Mucosa of rectum (tissue), 2 donors: ENCODE results near the gene FBN1.
A peak's percentile ranks its signal among the peaks of the same experiment; 100 is the strongest.

ENCODE experiments used
- H3K27ac ChIP-seq, 2 donors: one replicate each; pipeline ENCODE4 v1.7.0; 2013; ENCODE audit warnings: inconsistent platforms in 2 of 2, low read depth in 2 of 2, low read length in 2 of 2
- H3K27me3 ChIP-seq, 2 donors: one replicate each; pipeline ENCODE4 v1.7.0; 2013; ENCODE audit warnings: low read length in 2 of 2; ENCODE audit not compliant: control insufficient read depth in 2 of 2, insufficient read depth in 2 of 2
- H3K36me3 ChIP-seq, 2 donors: one replicate each; pipeline ENCODE4 v1.7.0; 2013; ENCODE audit warnings: low read length in 2 of 2; ENCODE audit not compliant: control insufficient read depth in 2 of 2, insufficient read depth in 2 of 2
- H3K4me1 ChIP-seq, 2 donors: one replicate each; pipeline ENCODE4 v1.7.0; 2013; ENCODE audit warnings: low read length in 2 of 2, mild to moderate bottlenecking in 1 of 2; ENCODE audit not compliant: control insufficient read depth in 2 of 2, insufficient read depth in 2 of 2
- H3K4me3 ChIP-seq, 2 donors: one replicate each; pipeline ENCODE4 v1.7.0; 2013; ENCODE audit warnings: low read length in 2 of 2
- H3K9ac ChIP-seq, 2 donors: one replicate each; pipeline ENCODE4 v1.7.0; 2013; ENCODE audit warnings: low read length in 2 of 2, low read depth in 1 of 2, mild to moderate bottlenecking in 1 of 2
- H3K9me3 ChIP-seq, 2 donors: one replicate each; pipeline ENCODE4 v1.7.0; 2013; ENCODE audit warnings: low read length in 2 of 2; ENCODE audit not compliant: control insufficient read depth in 2 of 2
- donor health status: healthy.
- donor health status: Normal muscosa, but diverticular disease.

The FBN1 gene

DNA sequence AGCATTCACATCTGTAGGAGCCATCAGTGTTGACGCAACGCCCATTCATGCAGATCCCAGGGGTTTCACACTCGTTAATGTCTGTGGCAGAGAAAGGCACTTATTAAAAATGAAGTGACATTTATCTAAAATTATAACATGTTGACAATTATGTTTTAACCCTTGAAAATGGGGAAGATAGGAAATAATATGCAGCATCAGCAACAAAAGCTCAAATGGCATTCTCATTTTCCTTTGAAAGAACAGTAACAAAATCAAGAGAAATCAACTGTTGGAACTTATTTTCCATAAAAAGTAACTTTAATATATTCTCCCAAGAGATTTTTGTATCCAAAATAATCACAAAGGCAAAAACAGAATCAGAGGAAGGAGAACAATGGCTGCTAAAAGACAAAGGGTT is 140.4 kb downstream of the FBN1 start:
- no peak overlapping the region for H3K27ac ChIP-seq
- no peaks in the 10 kb centered on the region for H3K36me3 ChIP-seq
- no peaks in the 10 kb centered on the region for H3K27me3 ChIP-seq
- H3K4me3 ChIP-seq: no peak overlapping the region
- H3K9me3 ChIP-seq: no peaks in the 10 kb centered on the region
- no peak overlapping the region for H3K9ac ChIP-seq
- no peaks in the 10 kb centered on the region for H3K4me1 ChIP-seq

DNA sequence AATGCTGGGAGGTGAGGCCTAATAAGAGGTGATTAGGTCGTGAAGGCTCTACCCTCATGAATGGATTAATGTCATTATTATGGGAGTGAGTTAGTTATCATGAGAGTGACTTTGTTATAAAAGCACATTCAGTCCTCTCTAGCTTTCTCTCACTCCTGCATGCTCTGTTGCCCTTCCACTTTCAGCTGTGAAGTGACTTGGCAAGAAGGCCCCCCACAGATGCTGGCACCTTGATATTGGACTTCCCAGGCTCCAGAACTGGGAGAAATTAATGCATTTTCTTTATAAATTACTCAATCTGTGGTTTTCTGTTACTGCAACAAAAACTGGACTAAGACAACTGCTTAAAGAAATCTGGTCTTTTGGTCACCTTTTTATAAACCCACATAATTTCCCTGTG is 144.3 kb downstream of the FBN1 start:
- Histone ChIP-seq H3K4me1 (no peaks in the 10 kb centered on the region), H3K4me3 (no peak overlapping the region)

DNA sequence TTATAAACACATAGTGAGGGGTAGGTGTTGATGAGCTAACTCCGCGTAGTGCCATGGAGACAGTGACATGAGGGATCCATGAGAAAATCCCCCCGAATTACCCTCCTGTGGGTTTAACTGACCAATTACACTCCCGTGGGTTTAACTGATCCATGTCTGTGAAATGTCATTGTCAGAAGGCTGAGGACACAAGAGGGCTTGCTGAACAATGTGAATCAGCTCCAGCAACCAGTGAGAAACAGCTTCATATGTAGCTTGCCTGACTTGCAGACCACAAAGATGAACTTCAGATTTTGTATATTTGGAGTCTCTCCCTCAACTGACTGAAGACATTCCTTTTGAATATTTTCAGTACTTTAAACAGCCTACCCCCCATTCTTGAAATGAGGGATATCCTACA is 144.9 kb downstream of the FBN1 start:
- H3K9me3 ChIP-seq: no peaks in the 10 kb centered on the region
- H3K36me3 ChIP-seq: no peaks in the 10 kb centered on the region
- H3K4me1 ChIP-seq: no peaks in the 10 kb centered on the region
- H3K4me3 ChIP-seq: no peak overlapping the region
- H3K9ac ChIP-seq: no peak overlapping the region
- no peak overlapping the region for H3K27ac ChIP-seq
- H3K27me3 ChIP-seq: no peaks in the 10 kb centered on the region

More for the DNA sequence above, 144.3 kb downstream of the FBN1 start:
- Histone ChIP-seq H3K27ac (no peak overlapping the region), H3K27me3 (no peaks in the 10 kb centered on the region), H3K9ac (no peak overlapping the region), H3K9me3 (no peaks in the 10 kb centered on the region), H3K36me3 (no peaks in the 10 kb centered on the region)

DNA sequence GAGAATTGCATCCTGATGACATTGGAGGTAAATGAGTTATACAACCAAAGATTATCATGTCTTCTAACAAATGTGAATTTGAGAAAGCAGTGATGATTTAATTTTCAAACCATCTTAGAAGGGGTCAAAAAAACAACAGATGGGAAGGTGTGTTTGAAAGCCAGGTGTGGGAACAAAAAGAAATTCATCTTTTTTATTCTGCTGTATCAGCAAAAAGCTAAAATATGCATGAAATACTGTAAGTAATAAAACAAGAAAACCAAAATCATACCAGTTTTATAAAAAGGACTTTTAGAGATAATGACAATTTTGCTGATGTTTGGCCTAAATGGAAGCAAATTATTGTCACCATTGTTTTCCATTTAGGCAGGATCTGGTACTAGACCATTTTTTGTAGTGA is 145.5 kb downstream of the FBN1 start:
- no peak overlapping the region for H3K27ac ChIP-seq
- no peaks in the 10 kb centered on the region for H3K9me3 ChIP-seq
- no peaks in the 10 kb centered on the region for H3K36me3 ChIP-seq
- H3K4me3 ChIP-seq: no peak overlapping the region
- no peaks in the 10 kb centered on the region for H3K27me3 ChIP-seq
- H3K9ac ChIP-seq: no peak overlapping the region
- H3K4me1 ChIP-seq: no peaks in the 10 kb centered on the region

DNA sequence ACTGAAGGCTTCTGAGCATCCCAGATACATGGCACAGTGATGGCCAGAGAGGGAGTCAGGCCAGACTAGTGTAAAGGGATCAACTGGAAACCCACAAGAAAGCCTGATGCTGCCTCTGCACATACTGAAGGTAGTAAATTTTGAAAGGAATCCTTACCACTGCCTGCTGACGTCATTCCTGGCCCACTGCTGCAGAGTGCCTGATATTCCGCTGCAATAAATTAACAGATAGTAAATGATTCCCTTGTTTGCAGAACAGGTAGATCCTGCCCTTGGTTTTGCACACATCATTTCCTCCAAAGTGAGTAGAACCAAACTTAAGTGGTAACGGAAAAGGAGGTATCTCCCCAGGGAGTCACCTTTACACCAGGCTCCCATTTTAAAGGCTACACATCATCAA is 146.7 kb downstream of the FBN1 start:
- no peaks in the 10 kb centered on the region for H3K9me3 ChIP-seq
- H3K4me1 ChIP-seq: no peaks in the 10 kb centered on the region
- no peak overlapping the region for H3K4me3 ChIP-seq
- no peak overlapping the region for H3K9ac ChIP-seq
- H3K27ac ChIP-seq: no peak overlapping the region
- no peaks in the 10 kb centered on the region for H3K36me3 ChIP-seq
- no peaks in the 10 kb centered on the region for H3K27me3 ChIP-seq

DNA sequence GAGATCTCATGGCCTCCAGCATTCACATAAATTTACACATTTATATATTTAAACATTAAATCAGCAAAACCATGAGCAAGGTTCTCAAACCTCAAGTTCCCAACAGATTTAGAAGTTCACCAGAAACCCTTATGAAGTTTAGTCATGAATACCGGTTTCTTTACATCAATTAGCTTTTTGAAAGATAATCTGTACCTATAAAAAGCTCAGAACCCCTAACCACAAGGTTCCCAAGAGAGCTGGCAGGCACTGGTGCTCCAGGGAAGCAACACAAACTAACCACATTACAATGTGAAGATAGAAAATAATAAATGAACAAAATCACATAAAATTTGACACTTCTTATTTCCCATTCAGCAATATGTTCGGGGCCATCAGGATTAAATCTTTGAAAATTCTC is 150.9 kb downstream of the FBN1 start:
- Histone ChIP-seq H3K4me1 (no peaks in the 10 kb centered on the region), H3K36me3 (peaks cover 0 to 2% of the 10 kb centered on the region in 2 donors), H3K27ac (peak overlapping the region in 1 of 2 donors; percentile 21), H3K27me3 (no peaks in the 10 kb centered on the region), H3K4me3 (no peak overlapping the region), H3K9ac (no peak overlapping the region), H3K9me3 (no peaks in the 10 kb centered on the region)

DNA sequence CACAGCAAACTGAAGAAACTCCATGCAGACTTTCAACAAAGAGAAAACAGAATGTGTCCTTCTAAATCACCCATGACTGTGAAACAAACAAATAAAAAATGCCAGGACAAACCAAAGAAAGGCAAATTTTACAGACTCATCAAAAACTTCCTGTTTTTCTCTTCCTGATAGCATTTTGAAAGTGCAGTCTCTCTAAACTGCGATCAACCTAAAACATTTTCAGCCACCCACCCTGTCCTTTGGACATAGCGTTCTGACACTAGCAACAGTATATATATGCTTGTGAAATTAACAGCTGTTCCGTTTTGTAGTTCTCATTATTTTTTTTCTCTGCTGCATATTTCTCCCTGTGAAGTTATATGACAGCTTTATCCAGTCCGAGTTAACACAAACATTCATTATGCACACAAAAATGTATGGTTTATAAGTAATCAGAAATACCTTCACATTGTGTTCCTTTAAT is 151.7 kb downstream of the FBN1 start:
- Histone ChIP-seq H3K36me3 (peaks cover 0 to 2% of the 10 kb centered on the region in 2 donors), H3K4me1 (no peaks in the 10 kb centered on the region), H3K27ac (peak overlapping the region in 1 of 2 donors; percentile 21), H3K4me3 (no peak overlapping the region), H3K9ac (no peak overlapping the region), H3K27me3 (no peaks in the 10 kb centered on the region), H3K9me3 (no peaks in the 10 kb centered on the region)

DNA sequence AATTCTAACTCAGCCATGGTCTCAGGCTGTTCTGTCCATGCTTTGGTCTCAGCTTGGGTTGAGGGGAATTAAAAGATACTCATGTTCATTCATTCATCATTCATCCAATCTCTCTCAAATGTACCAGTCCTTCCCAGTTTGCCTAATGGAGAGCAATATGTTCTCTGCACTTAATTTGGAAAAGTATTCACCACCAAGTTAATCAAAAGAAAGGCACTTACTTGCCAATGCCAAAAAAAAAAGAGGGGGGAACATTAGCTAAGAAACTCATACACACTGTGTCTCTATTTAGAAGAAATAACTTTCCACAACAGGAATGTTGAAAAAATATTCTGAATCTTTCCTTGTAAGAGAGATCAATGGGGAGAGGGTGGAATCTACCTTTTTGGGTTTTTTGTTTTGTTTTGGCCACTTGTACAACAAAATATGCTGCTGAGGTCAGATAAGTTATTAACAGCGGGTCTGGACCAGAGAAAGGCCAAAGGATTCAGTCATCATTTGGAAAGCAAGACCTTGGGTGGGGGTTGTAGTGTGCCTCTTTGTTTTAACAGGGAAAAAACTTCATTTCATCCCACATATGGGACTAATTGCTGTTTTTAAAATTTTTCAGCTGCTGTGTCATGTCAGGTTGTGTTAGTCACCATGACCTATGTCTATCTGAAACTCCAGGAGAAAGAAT is 152.3 kb downstream of the FBN1 start:
- H3K27me3 ChIP-seq: no peaks in the 10 kb centered on the region
- H3K36me3 ChIP-seq: peaks cover 0 to 2% of the 10 kb centered on the region in 2 donors
- no peaks in the 10 kb centered on the region for H3K9me3 ChIP-seq
- no peak overlapping the region for H3K27ac ChIP-seq
- no peak overlapping the region for H3K4me3 ChIP-seq
- H3K9ac ChIP-seq: no peak overlapping the region
- no peaks in the 10 kb centered on the region for H3K4me1 ChIP-seq

DNA sequence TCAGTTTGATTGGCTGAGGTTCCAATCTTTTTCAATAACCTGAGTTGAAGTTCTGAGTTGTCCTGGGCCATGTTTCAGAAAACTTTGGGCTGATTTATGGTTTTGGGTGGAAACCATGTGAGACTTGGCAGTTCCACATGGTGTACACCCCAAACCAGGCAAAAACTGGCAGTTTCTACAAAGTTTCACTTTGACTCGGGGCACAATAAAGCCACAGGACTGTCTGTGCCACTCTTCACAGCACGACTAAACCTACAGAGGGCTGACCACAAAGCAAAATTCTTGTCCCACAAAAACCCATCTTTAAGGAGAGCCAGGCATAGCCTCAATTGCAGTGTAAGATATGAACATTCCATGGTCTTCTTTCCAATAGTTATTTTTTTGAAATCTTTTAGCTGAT is 159.3 kb downstream of the FBN1 start:
- Histone ChIP-seq H3K27me3 (no peaks in the 10 kb centered on the region), H3K27ac (no peak overlapping the region), H3K36me3 (peaks cover 0 to 4% of the 10 kb centered on the region in 2 donors), H3K9me3 (no peaks in the 10 kb centered on the region), H3K4me1 (no peaks in the 10 kb centered on the region), H3K9ac (no peak overlapping the region), H3K4me3 (no peak overlapping the region)

DNA sequence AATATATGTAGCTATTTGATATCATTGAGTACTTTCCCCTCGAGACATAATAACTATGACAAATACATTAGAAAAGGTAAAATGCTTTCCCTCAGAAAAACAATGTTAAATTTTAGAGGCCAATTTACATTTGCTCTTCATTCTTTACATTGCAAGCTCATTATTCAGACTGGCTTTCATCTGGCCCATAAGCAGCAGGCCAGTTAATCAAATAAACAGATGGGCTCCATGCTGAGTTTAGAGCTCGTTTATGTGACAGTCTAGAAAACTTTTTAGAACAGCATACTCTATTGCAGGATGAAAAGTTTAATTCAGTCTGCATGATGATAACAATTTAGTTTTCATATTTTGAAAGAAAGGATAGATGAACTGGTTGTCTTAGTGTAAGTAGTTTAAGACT is 163.7 kb downstream of the FBN1 start:
- Histone ChIP-seq H3K27me3 (no peaks in the 10 kb centered on the region), H3K4me1 (no peaks in the 10 kb centered on the region), H3K27ac (no peak overlapping the region), H3K9me3 (no peaks in the 10 kb centered on the region), H3K9ac (no peak overlapping the region), H3K36me3 (no peaks in the 10 kb centered on the region), H3K4me3 (no peak overlapping the region)
